Adrenal gland (tissue), 12 donors: ENCODE results near the gene CLMN. TPM values are rescaled to one million over a fixed set of nuclear protein-coding genes. Genes with fewer than 3 reads are reported as not detected.

Experiments used
- DNase-seq, 7 donors: peaks; one replicate each; pipeline ENCODE4 v3.0.0-alpha.2; 2019 to 2020
- H3K27ac ChIP-seq, 5 donors: fragments of 200-600 bp; sonication (generic) in 4 of 5; 1 replicate in 3 of 5; 2 replicates in 2 of 5; pipeline versions ENCODE4 v1.5.1 to v1.8.0; 2016 to 2020; ENCODE audit warnings: mild to moderate bottlenecking in 1 of 5
- H3K27me3 ChIP-seq: fragments of 200-600 bp; 2 replicates; pipeline ENCODE4 v1.8.0; 2021
- H3K36me3 ChIP-seq, 2 donors: fragments of 200-600 bp; replicated peaks in 1 of 2; 1 replicate in 1 of 2; 2 replicates in 1 of 2; pipeline versions ENCODE4 v1.5.1 to v1.8.0; 2018 to 2022
- H3K4me1 ChIP-seq, 2 donors: fragments of 200-600 bp; replicated peaks in 1 of 2; 1 replicate in 1 of 2; 2 replicates in 1 of 2; pipeline versions ENCODE4 v1.5.1 to v1.8.0; 2018 to 2021
- H3K4me3 ChIP-seq, 4 donors: fragments of 200-600 bp; sonication (generic) in 3 of 4; one replicate each; pipeline ENCODE4 v1.5.1; 2016 to 2018
- H3K9me3 ChIP-seq, 3 donors: fragments of 200-600 bp; sonication (generic) in 1 of 3; replicated peaks in 1 of 3; 1 replicate in 2 of 3; 2 replicates in 1 of 3; pipeline versions ENCODE4 v1.5.1 to v1.8.0; 2016 to 2021
- POLR2A ChIP-seq, 2 donors: fragments of 450-650 bp; IDR thresholded peaks; one replicate each; pipeline ENCODE4 v1.6.1; 2017; ENCODE audit warnings: antibody characterized with exemption in 2 of 2, mild to moderate bottlenecking in 2 of 2, moderate library complexity in 1 of 2
- WGBS, 4 donors: extraction: QIAGEN DNeasy Blood & Tissue Kit in 2 of 4; methylation state at CpG; one replicate each; pipeline versions ENCODE4 v1.1.5 to v1.1.7; 2013 to 2017; 5-methylcytosine and 5-hydroxymethylcytosine counted together
- intact Hi-C, 2 donors: fragments of 100-400 bp; cut with DNase I; formaldehyde crosslinking; loops; one replicate each; pipeline versions ENCODE4 v1.14.1 to v1.15.0; 2022 to 2023
- polyA plus RNA-seq, 3 donors: library from polyadenylated mRNA; stranded (reverse); fragments of 200-250 nt in 2 of 3; fragments of 350-450 nt in 1 of 3; fragmentation: Illumina TruSeq in 1 of 3; extraction: RNeasy Lipid Tissue Mini Kit (QIAGEN cat#74804) in 1 of 3; gene quantifications; one replicate each; pipeline ENCODE4 v1.2.3, GENCODE V29; 2013 to 2014
- total RNA-seq, 9 donors: library from RNA; depleted of rRNA in 4 of 9; stranded (reverse); fragments of >200 nt in 4 of 9; fragments of 120-200 nt in 1 of 9; fragmentation: NEBNext Ultra II Directional in 1 of 9; extraction: Animal tissue kit (Norgen Biotek cat#: 25700) in 1 of 9; gene quantifications; one replicate each; pipeline versions ENCODE4 v1.1.0 to v1.2.4, GENCODE V29; 2013 to 2023
- TF ChIP-seq, protein P1 (sequence below), 6 experiments: fragments of 450-650 bp in 4 of 6; fragments of 200-600 bp in 2 of 6; sonication (generic) in 1 of 6; IDR thresholded peaks; 1 replicate in 5 of 6; 2 replicates in 1 of 6; pipeline versions ENCODE4 v1.5.1 to v1.8.0; 2016 to 2021; ENCODE audit warnings: antibody characterized with exemption in 6 of 6, mild to moderate bottlenecking in 2 of 6, moderate library complexity in 1 of 6
- donor health status: healthy with polysubstance abuse.
- donor health status: Bipolar disorder and iron deficiency.
- donor health status: DM: yes; HTN: yes; CAD: no.
- donor health status: DM: no; HTN: no; CAD: no.
- donor health status: DM: no; HTN: no; CAD: no.
- donor health status: DM: yes; HTN: yes; CAD: no.

CLMN gene
- total and polyA plus RNA-seq, 12 donors: 2.7 to 9.5 (median 4.9) TPM

DNA sequence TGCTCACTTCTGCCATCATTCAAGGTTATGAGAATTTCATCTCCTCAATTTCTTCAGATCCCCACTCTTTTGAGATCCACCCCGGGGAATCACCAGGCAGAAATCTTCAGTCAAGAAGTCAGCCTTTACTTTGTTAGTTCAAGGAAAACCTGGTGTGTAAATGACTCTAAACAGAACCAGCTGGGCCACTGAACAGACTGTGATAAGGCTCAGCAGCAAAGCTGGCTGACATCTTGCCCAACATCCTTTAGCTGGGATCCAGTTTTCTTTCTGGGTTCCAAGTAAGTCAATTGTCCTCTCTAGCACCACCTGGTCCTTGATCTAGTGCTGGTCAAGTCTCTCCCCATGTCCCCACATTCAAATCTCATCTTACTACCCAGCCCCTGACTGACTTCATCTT lies 11.6 kb downstream of the CLMN start:
- TF ChIP-seq POLR2A (IDR thresholded peaks at IDR 0.05): no peak
- TF ChIP-seq, protein P1, sequence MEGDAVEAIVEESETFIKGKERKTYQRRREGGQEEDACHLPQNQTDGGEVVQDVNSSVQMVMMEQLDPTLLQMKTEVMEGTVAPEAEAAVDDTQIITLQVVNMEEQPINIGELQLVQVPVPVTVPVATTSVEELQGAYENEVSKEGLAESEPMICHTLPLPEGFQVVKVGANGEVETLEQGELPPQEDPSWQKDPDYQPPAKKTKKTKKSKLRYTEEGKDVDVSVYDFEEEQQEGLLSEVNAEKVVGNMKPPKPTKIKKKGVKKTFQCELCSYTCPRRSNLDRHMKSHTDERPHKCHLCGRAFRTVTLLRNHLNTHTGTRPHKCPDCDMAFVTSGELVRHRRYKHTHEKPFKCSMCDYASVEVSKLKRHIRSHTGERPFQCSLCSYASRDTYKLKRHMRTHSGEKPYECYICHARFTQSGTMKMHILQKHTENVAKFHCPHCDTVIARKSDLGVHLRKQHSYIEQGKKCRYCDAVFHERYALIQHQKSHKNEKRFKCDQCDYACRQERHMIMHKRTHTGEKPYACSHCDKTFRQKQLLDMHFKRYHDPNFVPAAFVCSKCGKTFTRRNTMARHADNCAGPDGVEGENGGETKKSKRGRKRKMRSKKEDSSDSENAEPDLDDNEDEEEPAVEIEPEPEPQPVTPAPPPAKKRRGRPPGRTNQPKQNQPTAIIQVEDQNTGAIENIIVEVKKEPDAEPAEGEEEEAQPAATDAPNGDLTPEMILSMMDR (IDR thresholded peaks at IDR 0.05): no peak
- Histone ChIP-seq H3K27ac (no peak overlapping the region), H3K4me1 (peaks cover 0 to under 1% of the 10 kb centered on the region in 2 donors), H3K4me3 (no peak overlapping the region), H3K27me3 (no peaks in the 10 kb centered on the region), H3K36me3 (no peaks in the 10 kb centered on the region), H3K9me3 (no peaks in the 10 kb centered on the region)
- intact Hi-C loops: no loop called here
- 81 to 100% (median 90%) methylated on average over 1 of the region's 1 CpG for WGBS, 4 donors
- DNase-seq: no peak

DNA sequence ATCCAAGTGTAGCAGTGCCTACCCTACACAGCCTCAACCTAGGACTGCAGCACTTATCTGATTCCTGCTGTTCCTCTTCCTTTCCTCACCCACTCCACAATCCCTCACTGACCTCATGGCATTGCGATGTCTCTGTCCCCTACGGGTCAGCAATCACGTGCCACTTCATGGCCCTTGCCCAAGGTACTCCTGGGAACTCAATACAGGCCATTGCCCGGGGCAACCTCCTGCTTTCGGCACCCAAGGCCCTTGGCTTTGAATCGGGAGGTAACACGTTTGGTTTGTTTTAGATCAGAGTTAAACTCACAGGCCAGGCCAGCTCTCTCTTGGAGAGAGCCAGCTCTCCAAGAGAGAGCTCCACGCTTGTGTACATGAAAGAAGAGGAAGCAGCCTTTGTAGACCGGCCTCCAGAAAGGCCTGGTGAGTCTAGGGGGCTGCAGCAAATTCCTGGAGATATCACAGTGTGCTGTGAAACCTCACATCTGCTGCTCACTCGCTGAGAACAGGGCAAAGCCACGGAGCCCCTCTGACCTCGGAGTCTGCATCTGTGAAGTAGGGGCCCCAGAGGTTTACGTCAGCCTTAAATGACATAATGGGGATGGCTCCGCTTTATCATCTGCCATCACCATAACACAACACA lies 12.2 kb downstream of the CLMN start:
- Histone ChIP-seq H3K27me3 (no peaks in the 10 kb centered on the region), H3K36me3 (no peaks in the 10 kb centered on the region), H3K9me3 (no peaks in the 10 kb centered on the region), H3K27ac (no peak overlapping the region), H3K4me1 (no peaks in the 10 kb centered on the region), H3K4me3 (no peak overlapping the region)
- 65 to 78% (median 77%) methylated on average over 11 to 14 of the region's 14 CpGs for WGBS, 4 donors
- no peak for DNase-seq
- intact Hi-C loops: no loop called here
- TF ChIP-seq, protein P1 (IDR thresholded peaks at IDR 0.05): no peak
- TF ChIP-seq POLR2A (IDR thresholded peaks at IDR 0.05): no peak

DNA sequence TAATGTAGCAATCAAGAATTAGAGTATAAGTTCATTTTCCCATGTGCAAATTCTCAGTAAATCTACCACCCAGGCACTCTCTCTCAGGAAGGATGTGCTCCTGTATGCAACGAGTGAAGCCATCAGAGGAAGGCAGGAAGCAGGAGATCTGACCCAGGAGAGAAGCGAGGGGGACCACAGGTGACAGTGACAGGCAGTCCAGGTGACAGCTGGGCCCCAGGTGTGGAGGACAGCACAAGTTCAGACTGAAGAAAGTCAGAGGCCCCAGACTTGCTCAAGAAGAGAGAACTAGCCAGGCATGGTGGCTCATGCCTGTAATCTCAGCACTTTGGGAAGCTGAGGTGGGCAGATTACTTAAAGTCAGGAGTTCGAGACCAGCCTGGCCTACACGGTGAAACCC lies 13.8 kb downstream of the CLMN start:
- Histone ChIP-seq H3K36me3 (no peaks in the 10 kb centered on the region), H3K4me3 (no peak overlapping the region), H3K27me3 (no peaks in the 10 kb centered on the region), H3K27ac (no peak overlapping the region), H3K4me1 (no peaks in the 10 kb centered on the region), H3K9me3 (no peaks in the 10 kb centered on the region)
- intact Hi-C loops: no loop called here
- no peak for DNase-seq
- TF ChIP-seq POLR2A (IDR thresholded peaks at IDR 0.05): no peak
- TF ChIP-seq, protein P1 (IDR thresholded peaks at IDR 0.05): no peak
- 78 to 93% (median 79%) methylated on average over 4 of the region's 4 CpGs for WGBS, 4 donors

DNA sequence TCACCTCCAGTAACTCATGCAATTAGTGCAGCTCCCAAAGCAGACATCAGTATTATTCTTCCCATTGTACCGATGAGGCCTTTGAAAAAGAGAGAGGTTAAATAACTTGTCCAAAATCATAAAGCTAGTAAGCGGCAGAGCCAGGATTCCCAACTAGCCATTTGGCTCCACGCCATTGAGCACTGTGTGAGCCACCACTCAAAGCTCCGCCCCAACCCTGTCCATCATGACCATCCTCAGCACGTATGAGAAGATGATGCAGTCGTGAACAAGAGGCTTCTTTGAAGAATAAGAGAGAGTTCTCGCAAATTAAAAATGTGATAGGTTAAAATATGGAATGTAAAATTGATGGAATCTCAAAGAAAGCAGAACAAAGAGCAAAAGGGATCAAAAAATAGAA lies 14.6 kb downstream of the CLMN start:
- DNase-seq: no peak
- TF ChIP-seq, protein P1 (IDR thresholded peaks at IDR 0.05): no peak
- no peak for TF ChIP-seq POLR2A (IDR thresholded peaks at IDR 0.05)

More for the DNA sequence above, 14.6 kb downstream of the CLMN start:
- intact Hi-C loops: no loop called here
- no peaks in the 10 kb centered on the region for H3K4me1 ChIP-seq
- no peaks in the 10 kb centered on the region for H3K9me3 ChIP-seq
- no peak overlapping the region for H3K27ac ChIP-seq
- no peaks in the 10 kb centered on the region for H3K36me3 ChIP-seq
- 86 to 92% (median 91%) methylated on average over 7 of the region's 7 CpGs for WGBS, 4 donors
- no peaks in the 10 kb centered on the region for H3K27me3 ChIP-seq
- no peak overlapping the region for H3K4me3 ChIP-seq
